Measurements from ENCODE around the gene RAB6B. TPM values are rescaled to one million over a fixed set of nuclear protein-coding genes. Genes with fewer than 3 reads are reported as not detected.

The RAB6B gene
- total RNA-seq, 1 experiment from 2014 or later, result 18.0 TPM

GRCh38 chr3:133884054-133884886, 11.4 kb downstream of the RAB6B start:
- CTCF ChIA-PET, result no interaction called here
- Mint-ChIP-seq H3K36me3 (peaks cover 9% of the 10 kb centered on the region), H3K9me3 (peaks cover 8% of the 10 kb centered on the region), H3K4me1 (peaks cover 15% of the 10 kb centered on the region), H3K27me3 (ENCODE audit: low read depth) (no peaks in the 10 kb centered on the region; the same call in 1 of the 2 replicates), H3K4me3 (no peak overlapping the region), H3K27ac (no peak overlapping the region)
- ATAC-seq, result no peak
- POLR2A ChIA-PET, result no interaction called here
- TF ChIP-seq GRHL2 (CRISPR knock-in tag; IDR thresholded peaks at IDR 0.05; ENCODE audit: insufficient replicate concordance, severe bottlenecking), result no peak
- TF ChIP-seq FOXK1 (CRISPR knock-in tag; IDR thresholded peaks at IDR 0.05), result no peak
- no peak for TF ChIP-seq GTF2I (CRISPR knock-in tag; conservative IDR thresholded peaks at IDR 0.05)
- no peak for TF ChIP-seq STAT6 (CRISPR knock-in tag; conservative IDR thresholded peaks at IDR 0.05; ENCODE audit: low read depth)
- TF ChIP-seq ZBTB43 (CRISPR knock-in tag; IDR thresholded peaks at IDR 0.05), result no peak
- TF ChIP-seq MLX (CRISPR knock-in tag; IDR thresholded peaks at IDR 0.05), result no peak
- no peak for TF ChIP-seq ELF4 (CRISPR knock-in tag; IDR thresholded peaks at IDR 0.05; ENCODE audit: low read depth)
- no peak for TF ChIP-seq NFATC4 (CRISPR knock-in tag; IDR thresholded peaks at IDR 0.05)
- TF ChIP-seq ZNF423 (CRISPR knock-in tag; IDR thresholded peaks at IDR 0.05), result no peak
- no peak for TF ChIP-seq ZNF219 (CRISPR knock-in tag; IDR thresholded peaks at IDR 0.05; ENCODE audit: borderline replicate concordance)
- TF ChIP-seq TEAD4 (CRISPR knock-in tag; IDR thresholded peaks at IDR 0.05), result no peak
- no peak for TF ChIP-seq CREB1 (CRISPR knock-in tag; IDR thresholded peaks at IDR 0.05)
- TF ChIP-seq TP53 (CRISPR knock-in tag; IDR thresholded peaks at IDR 0.05), result no peak
- no peak for TF ChIP-seq ATF6 (CRISPR knock-in tag; IDR thresholded peaks at IDR 0.05)
- no peak for TF ChIP-seq HMGXB4 (CRISPR knock-in tag; IDR thresholded peaks at IDR 0.05)
- no peak for TF ChIP-seq MYBL2 (CRISPR knock-in tag; IDR thresholded peaks at IDR 0.05)
- no peak for DNase-seq (ENCODE audit: low spot score)

- H3K4me3 Mint-ChIP-seq, result no peak overlapping the region
- ChIA-PET CTCF (no interaction called here), POLR2A (no interaction called here)
- peaks cover 11% of the 10 kb centered on the region for H3K9me3 Mint-ChIP-seq
- ATAC-seq (no peak), DNase-seq (ENCODE audit: low spot score) (no peak)
- peaks cover 12% of the 10 kb centered on the region for H3K4me1 Mint-ChIP-seq
- H3K27me3 Mint-ChIP-seq (ENCODE audit: low read depth), result no peaks in the 10 kb centered on the region; the same call in 1 of the 2 replicates
- H3K36me3 Mint-ChIP-seq, result peaks cover 9% of the 10 kb centered on the region
- H3K27ac Mint-ChIP-seq, result no peak overlapping the region
- no peak for TF ChIP-seq ESRRA (CRISPR knock-in tag; IDR thresholded peaks at IDR 0.05; ENCODE audit: borderline replicate concordance)
- no peak for TF ChIP-seq ZNF138 (CRISPR knock-in tag; conservative IDR thresholded peaks at IDR 0.05)
- TF ChIP-seq ZNF512 (CRISPR knock-in tag; IDR thresholded peaks at IDR 0.05; ENCODE audit: borderline replicate concordance), result no peak
- no peak for TF ChIP-seq AR (CRISPR knock-in tag; IDR thresholded peaks at IDR 0.05)
- TF ChIP-seq NR3C1 (CRISPR knock-in tag; conservative IDR thresholded peaks at IDR 0.05; ENCODE audit: low read depth), result no peak
- no peak for TF ChIP-seq OVOL2 (CRISPR knock-in tag; IDR thresholded peaks at IDR 0.05; ENCODE audit: borderline replicate concordance)
Measured at GRCh38 chr3:133883641-133884040, 12.0 kb downstream of the RAB6B start.
